Sigmoid colon (tissue), 3 donors: ENCODE data around the gene KYAT1.

Experiments used
- POLR2A ChIP-seq, 2 donors: fragments of 450-650 bp; IDR thresholded peaks; one replicate each; pipeline ENCODE4 v1.6.1; 2016; ENCODE audit warnings: antibody characterized with exemption in 2 of 2, mild to moderate bottlenecking in 2 of 2, moderate library complexity in 2 of 2
- TF ChIP-seq, protein P1 (sequence below), 4 experiments: fragments of 450-650 bp in 3 of 4; fragments of 200-600 bp in 1 of 4; IDR thresholded peaks; one replicate each; pipeline ENCODE4 v1.5.1; 2016 to 2019; ENCODE audit warnings: antibody characterized with exemption in 4 of 4, mild to moderate bottlenecking in 3 of 4, moderate library complexity in 2 of 4

- TF ChIP-seq, protein P1, sequence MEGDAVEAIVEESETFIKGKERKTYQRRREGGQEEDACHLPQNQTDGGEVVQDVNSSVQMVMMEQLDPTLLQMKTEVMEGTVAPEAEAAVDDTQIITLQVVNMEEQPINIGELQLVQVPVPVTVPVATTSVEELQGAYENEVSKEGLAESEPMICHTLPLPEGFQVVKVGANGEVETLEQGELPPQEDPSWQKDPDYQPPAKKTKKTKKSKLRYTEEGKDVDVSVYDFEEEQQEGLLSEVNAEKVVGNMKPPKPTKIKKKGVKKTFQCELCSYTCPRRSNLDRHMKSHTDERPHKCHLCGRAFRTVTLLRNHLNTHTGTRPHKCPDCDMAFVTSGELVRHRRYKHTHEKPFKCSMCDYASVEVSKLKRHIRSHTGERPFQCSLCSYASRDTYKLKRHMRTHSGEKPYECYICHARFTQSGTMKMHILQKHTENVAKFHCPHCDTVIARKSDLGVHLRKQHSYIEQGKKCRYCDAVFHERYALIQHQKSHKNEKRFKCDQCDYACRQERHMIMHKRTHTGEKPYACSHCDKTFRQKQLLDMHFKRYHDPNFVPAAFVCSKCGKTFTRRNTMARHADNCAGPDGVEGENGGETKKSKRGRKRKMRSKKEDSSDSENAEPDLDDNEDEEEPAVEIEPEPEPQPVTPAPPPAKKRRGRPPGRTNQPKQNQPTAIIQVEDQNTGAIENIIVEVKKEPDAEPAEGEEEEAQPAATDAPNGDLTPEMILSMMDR (IDR thresholded peaks at IDR 0.05): no peak
- no peak for TF ChIP-seq POLR2A (IDR thresholded peaks at IDR 0.05)
These were observed 13.8 kb upstream of the KYAT1 start for GRCh38 chr9:128895556-128895955.
